ENCODE results near the gene RAI2.

DNA sequence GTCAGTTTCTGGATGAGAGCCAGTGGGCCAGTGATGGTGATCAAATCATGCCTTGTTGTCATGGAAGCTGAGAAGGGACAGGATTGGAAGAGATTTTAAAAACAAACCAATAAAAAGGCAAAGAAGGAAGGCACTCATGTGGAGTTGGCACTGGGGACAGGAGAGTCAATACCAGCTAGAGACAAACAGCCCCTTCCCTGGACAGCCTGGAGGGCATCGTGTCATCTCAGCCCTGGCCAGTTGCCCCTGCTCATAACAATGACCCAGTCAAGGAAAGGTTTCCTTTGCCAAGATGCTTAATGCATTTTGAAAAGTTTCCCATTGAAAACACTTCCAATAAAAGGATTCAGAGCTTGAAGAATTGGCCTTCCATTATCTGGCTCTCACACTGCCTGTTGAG lies 68.3 kb downstream of the RAI2 start:
- TF ChIP-seq CTCF (IDR thresholded peaks at IDR 0.05 in 4 of 5, conservative IDR thresholded peaks at IDR 0.05 in 1 of 5), result no peak
- no peak for TF ChIP-seq POLR2A (IDR thresholded peaks at IDR 0.05)
